WERI-Rb-1 (cell line): ENCODE results near the gene SPA17.

Experiments
- DNase-seq: peaks from one replicate; pipeline ENCODE4 v3.0.0-alpha.2; 2020
- H3K27ac ChIP-seq: fragments of 250-450 bp; sonication (Bioruptor Pico); 2 replicates; pipeline ENCODE4 v1.5.1; 2020; ENCODE audit warnings: mild to moderate bottlenecking, moderate library complexity
- H3K27me3 ChIP-seq: fragments of 250-450 bp; sonication (Bioruptor Pico); 2 replicates; pipeline ENCODE4 v1.5.1; 2021; ENCODE audit warnings: mild to moderate bottlenecking, low read depth, moderate library complexity; ENCODE audit not compliant: insufficient read depth, severe bottlenecking
- H3K36me3 ChIP-seq: fragments of 250-450 bp; sonication (Bioruptor Pico); 2 replicates; pipeline ENCODE4 v1.5.1; 2020; ENCODE audit warnings: mild to moderate bottlenecking, moderate library complexity
- H3K4me3 ChIP-seq: 2 replicates; pipeline ENCODE4 v1.5.1; 2011; ENCODE audit warnings: low read depth, mild to moderate bottlenecking, control low read depth, low read length
- H3K9me3 ChIP-seq: fragments of 250-450 bp; sonication (Bioruptor Pico); 2 replicates; pipeline ENCODE4 v1.5.1; 2021; ENCODE audit warnings: mild to moderate bottlenecking, moderate library complexity; ENCODE audit not compliant: severe bottlenecking
- TF ChIP-seq, protein P1 (sequence below): IDR thresholded peaks from 2 replicates; pipeline ENCODE4 v1.5.1; 2011; ENCODE audit warnings: low read depth, mild to moderate bottlenecking, control low read depth, inconsistent platforms, low read length

Gene SPA17

DNA sequence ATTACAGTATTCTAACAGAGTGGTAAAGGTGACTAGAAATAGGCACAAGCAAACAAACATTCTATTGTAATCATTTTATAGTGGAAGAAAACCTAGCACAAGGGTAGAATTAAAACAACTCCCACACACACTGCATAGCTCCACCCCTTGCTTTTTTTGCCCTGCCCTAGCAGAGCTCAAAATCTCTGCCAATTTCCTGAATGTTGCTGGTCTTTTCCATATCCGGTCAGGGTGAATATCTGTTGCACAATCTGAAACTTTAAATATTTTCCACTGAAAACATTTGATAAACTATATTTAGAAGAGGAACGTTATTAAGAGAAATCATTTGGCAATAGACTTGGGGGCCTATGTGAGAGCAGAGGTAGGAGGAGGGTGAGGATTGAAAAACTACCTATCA, 2.7 kb downstream of the SPA17 start:
- H3K4me3 ChIP-seq, result no peak overlapping the region

DNA sequence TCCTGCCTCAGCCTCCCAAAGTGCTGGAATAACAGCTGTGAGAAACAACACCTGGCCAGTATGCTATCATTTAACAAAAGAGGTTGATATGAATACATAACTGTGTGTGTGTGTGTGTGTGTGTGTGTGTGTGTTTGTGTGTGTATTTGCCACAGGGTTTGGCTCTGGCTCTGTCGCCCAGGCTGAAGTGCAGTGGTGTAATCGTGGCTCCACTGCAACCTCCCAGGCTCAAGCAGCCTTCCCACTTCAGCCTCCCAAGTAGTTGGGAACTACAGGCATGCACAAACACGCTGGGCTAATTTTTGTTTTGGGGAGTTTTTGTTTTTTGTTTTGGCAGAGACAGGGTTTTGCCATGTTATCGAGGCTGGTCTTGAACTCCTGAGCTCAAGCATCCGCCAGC, 4.7 kb downstream of the SPA17 start:
- no peak overlapping the region for H3K4me3 ChIP-seq
- no peak for DNase-seq
- H3K36me3 ChIP-seq, result no peaks in the 10 kb centered on the region; the same call in 1 of the 2 replicates
- TF ChIP-seq, protein P1, sequence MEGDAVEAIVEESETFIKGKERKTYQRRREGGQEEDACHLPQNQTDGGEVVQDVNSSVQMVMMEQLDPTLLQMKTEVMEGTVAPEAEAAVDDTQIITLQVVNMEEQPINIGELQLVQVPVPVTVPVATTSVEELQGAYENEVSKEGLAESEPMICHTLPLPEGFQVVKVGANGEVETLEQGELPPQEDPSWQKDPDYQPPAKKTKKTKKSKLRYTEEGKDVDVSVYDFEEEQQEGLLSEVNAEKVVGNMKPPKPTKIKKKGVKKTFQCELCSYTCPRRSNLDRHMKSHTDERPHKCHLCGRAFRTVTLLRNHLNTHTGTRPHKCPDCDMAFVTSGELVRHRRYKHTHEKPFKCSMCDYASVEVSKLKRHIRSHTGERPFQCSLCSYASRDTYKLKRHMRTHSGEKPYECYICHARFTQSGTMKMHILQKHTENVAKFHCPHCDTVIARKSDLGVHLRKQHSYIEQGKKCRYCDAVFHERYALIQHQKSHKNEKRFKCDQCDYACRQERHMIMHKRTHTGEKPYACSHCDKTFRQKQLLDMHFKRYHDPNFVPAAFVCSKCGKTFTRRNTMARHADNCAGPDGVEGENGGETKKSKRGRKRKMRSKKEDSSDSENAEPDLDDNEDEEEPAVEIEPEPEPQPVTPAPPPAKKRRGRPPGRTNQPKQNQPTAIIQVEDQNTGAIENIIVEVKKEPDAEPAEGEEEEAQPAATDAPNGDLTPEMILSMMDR, result no peak
- no peaks in the 10 kb centered on the region for H3K9me3 ChIP-seq
- H3K27ac ChIP-seq, result no peak overlapping the region
- no peaks in the 10 kb centered on the region for H3K27me3 ChIP-seq

More for the DNA sequence above, 2.7 kb downstream of the SPA17 start:
- Histone ChIP-seq H3K27me3 (no peaks in the 10 kb centered on the region), H3K36me3 (no peaks in the 10 kb centered on the region; the same call in 1 of the 2 replicates), H3K9me3 (no peaks in the 10 kb centered on the region), H3K27ac (no peak overlapping the region)
- no peak for DNase-seq
- TF ChIP-seq, protein P1, result no peak

DNA sequence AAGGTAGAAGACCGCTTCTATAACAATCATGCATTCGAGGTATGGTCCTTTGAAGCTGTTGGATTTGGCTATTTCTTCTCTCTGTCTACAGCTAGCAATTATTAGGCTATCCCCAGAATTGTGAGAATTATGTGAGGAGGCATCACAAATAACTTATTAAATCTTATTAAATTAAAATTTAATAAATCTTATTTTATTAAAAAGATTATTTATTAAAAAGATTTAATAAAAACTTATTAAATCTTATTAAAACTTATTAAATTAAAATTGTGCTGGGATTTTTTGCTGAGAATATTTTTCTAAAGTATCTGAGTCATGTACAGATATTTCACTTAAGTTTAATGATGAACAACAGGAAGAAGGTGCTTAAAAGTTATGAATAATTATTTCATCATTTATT, 7.7 kb downstream of the SPA17 start:
- H3K27me3 ChIP-seq, result no peaks in the 10 kb centered on the region
- H3K36me3 ChIP-seq, result no peaks in the 10 kb centered on the region; the same call in 1 of the 2 replicates
- TF ChIP-seq, protein P1, result no peak
- no peak for DNase-seq
- no peak overlapping the region for H3K4me3 ChIP-seq
- no peaks in the 10 kb centered on the region for H3K9me3 ChIP-seq
- H3K27ac ChIP-seq, result no peak overlapping the region

DNA sequence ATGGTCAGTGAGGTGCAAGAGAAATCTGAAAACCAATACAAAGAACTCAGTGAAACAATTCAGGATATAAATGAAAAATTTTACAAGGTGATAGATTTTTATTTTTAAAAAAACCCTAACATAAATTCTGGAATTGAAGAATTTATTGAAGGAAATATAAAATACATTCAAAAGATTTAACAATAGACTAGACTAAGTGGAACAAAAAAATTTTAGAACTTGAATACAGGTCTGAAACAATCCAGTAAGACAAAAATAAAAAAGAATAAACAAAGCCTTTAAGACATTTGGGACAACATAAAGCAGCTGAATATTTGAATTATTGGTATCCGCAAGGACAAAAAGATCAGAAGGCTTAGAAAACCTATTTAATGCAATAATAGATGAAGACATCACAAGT, 8.7 kb downstream of the SPA17 start:
- H3K9me3 ChIP-seq, result no peaks in the 10 kb centered on the region
- no peak overlapping the region for H3K27ac ChIP-seq
- no peak overlapping the region for H3K4me3 ChIP-seq
- H3K36me3 ChIP-seq, result no peaks in the 10 kb centered on the region; the same call in 1 of the 2 replicates
- H3K27me3 ChIP-seq, result no peaks in the 10 kb centered on the region
- DNase-seq, result no peak
- TF ChIP-seq, protein P1, result no peak

DNA sequence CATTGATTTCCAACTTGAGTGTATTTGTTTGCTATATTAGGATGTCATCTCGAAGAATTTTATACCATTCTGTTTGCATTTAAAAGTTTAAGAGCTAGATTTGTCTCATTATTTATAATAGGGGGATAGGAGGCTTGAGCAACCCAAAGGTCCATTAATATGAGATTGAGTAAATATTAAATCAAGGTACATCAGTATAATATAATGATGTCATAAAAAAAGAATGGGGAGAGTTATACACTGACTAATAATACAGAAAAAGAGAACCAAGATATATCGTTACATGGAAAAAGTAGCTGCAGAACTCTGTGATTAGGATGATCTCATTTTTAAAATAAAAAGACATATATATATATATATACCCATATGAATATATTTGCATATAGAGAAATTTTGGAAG, 19.4 kb downstream of the SPA17 start:
- H3K4me3 ChIP-seq, result no peak overlapping the region
- TF ChIP-seq, protein P1, result no peak
- no peak overlapping the region for H3K27ac ChIP-seq
- DNase-seq, result no peak
- no peaks in the 10 kb centered on the region for H3K27me3 ChIP-seq
- no peaks in the 10 kb centered on the region for H3K9me3 ChIP-seq
- H3K36me3 ChIP-seq, result no peaks in the 10 kb centered on the region; the same call in 1 of the 2 replicates

DNA sequence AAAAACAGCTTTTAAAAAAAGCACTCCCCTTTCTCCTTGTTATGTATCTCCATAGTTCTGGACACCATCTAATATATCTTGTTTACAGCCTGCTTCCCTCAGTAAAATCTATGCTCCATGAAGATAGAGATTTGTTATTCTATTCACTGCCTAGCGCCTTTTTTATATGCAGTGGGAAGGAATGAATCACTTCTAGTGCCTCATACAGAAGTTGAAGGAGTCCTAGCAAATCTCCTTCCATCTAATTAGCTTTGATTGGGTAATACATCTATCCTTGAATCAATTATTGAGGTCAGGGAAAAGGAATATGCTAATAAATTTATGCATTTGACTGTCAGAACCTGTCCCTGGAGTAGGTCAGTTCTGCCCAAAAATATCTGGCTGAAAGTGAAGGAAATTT, 25.8 kb downstream of the SPA17 start:
- DNase-seq, result no peak
- no peak overlapping the region for H3K4me3 ChIP-seq
- TF ChIP-seq, protein P1, result no peak
- no peaks in the 10 kb centered on the region for H3K27me3 ChIP-seq
- H3K27ac ChIP-seq, result no peak overlapping the region
- H3K36me3 ChIP-seq, result no peaks in the 10 kb centered on the region; the same call in 1 of the 2 replicates
- no peaks in the 10 kb centered on the region for H3K9me3 ChIP-seq
